ENCODE measurements around the gene PTPN12.
"Not testable (repeated sequence)": the region's sequence is repeated elsewhere in the genome, so short reads cannot be mapped to it uniquely, and the experiment has no call there.

The PTPN12 gene

GRCh38 chr7:77538281-77539212 lies 1.5 kb downstream of the PTPN12 start:
- no peak for DNase-seq

- no peak for DNase-seq
Observed at GRCh38 chr7:77540402-77540822, 3.3 kb downstream of the PTPN12 start.

GRCh38 chr7:77540993-77541392 lies 3.9 kb downstream of the PTPN12 start:
- DNase-seq, result not testable (repeated sequence)

GRCh38 chr7:77542409-77542808 lies 5.3 kb downstream of the PTPN12 start:
- no peak for DNase-seq

GRCh38 chr7:77542895-77543294 lies 5.8 kb downstream of the PTPN12 start:
- no peak for DNase-seq

- DNase-seq, result no peak
Observed at GRCh38 chr7:77543910-77544309, 6.8 kb downstream of the PTPN12 start.

GRCh38 chr7:77544518-77544917 lies 7.4 kb downstream of the PTPN12 start:
- no peak for DNase-seq

GRCh38 chr7:77548206-77548605 lies 11.1 kb downstream of the PTPN12 start:
- DNase-seq, result no peak

- DNase-seq, result no peak
Observed at GRCh38 chr7:77549106-77549870, 12.2 kb downstream of the PTPN12 start.

- no peak for DNase-seq
Observed at GRCh38 chr7:77550586-77550985, 13.5 kb downstream of the PTPN12 start.

GRCh38 chr7:77553123-77553522 lies 16.0 kb downstream of the PTPN12 start:
- DNase-seq, result no peak

GRCh38 chr7:77558284-77558967 lies 21.3 kb downstream of the PTPN12 start:
- no peak for DNase-seq

GRCh38 chr7:77561352-77561751 lies 24.3 kb downstream of the PTPN12 start:
- no peak for DNase-seq

- no peak for DNase-seq
Observed at GRCh38 chr7:77563275-77563674, 26.2 kb downstream of the PTPN12 start.

- no peak for DNase-seq
Observed at GRCh38 chr7:77565917-77566316, 28.8 kb downstream of the PTPN12 start.

- DNase-seq, result no peak
Observed at GRCh38 chr7:77566421-77566820, 29.3 kb downstream of the PTPN12 start.

- DNase-seq, result no peak
Observed at GRCh38 chr7:77569514-77570232, 32.6 kb downstream of the PTPN12 start.

GRCh38 chr7:77570330-77571011 lies 33.4 kb downstream of the PTPN12 start:
- no peak for DNase-seq

GRCh38 chr7:77571801-77572200 lies 34.7 kb downstream of the PTPN12 start:
- DNase-seq, result no peak

GRCh38 chr7:77575187-77575586 lies 38.1 kb downstream of the PTPN12 start:
- DNase-seq, result no peak

- DNase-seq, result no peak
Observed at GRCh38 chr7:77576856-77577255, 39.8 kb downstream of the PTPN12 start.

- no peak for DNase-seq
Observed at GRCh38 chr7:77579797-77580196, 42.7 kb downstream of the PTPN12 start.
